Measurements from ENCODE around the gene PDS5B. TPM values are rescaled to one million over a fixed set of nuclear protein-coding genes. Genes with fewer than 3 reads are reported as not detected.

PDS5B gene
- total and polyA plus RNA-seq, 9 of the 15 experiments (the other 6 are each of a cell fraction or from before 2014, with no cell fraction given), result 6.2 to 23.7 (median 13.1) TPM

DNA sequence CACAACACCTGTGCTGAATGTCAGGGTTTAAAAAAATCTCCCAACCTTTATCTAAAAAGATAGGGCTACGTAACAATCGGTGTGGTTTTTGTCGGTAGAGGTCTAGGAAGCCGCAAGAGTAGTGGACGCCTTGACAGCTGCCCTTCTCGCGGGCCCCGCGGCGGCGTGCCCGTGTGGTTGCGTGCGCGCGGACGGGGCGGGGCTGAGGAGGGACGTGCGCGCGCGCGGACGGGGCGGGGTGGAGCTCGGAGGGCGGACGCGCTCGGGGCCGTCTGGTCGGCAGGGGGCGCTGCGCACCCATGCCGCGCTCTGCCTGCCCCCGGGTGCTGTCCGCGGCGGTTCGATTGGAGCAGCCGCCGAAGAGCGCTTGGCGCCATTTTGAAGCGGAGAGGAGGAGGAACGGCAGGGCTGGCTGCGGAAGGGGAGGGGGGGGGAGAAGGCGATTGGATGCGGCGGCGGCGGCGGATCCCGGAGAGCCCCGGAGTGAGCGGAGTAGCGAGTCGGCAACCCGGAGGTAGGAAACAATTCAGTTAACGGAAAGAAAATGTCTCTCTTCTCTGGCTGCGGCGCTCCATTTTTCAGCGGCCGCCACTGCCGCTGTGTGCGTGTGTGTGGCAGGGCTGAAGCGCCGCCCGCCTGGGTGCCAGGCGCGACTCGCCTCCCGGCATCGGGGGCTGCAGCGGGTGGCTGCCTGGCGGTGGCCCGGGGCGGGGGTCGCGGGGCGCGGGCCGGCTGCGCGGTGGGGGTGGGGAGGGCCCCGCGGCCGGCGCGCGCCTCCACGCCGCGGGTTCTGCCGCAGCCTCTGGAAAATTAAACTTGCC, at the start of gene PDS5B (continued):
- TF ChIP-seq, protein P1, sequence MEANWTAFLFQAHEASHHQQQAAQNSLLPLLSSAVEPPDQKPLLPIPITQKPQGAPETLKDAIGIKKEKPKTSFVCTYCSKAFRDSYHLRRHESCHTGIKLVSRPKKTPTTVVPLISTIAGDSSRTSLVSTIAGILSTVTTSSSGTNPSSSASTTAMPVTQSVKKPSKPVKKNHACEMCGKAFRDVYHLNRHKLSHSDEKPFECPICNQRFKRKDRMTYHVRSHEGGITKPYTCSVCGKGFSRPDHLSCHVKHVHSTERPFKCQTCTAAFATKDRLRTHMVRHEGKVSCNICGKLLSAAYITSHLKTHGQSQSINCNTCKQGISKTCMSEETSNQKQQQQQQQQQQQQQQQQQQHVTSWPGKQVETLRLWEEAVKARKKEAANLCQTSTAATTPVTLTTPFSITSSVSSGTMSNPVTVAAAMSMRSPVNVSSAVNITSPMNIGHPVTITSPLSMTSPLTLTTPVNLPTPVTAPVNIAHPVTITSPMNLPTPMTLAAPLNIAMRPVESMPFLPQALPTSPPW (CRISPR knock-in tag; IDR thresholded peaks at IDR 0.05), result peak; percentile 82
- TF ChIP-seq CTBP1 (IDR thresholded peaks at IDR 0.05; ENCODE audit: borderline replicate concordance) (peak; percentile 93), PHF8 (IDR thresholded peaks at IDR 0.05; ENCODE audit: borderline replicate concordance, low read length) (peak; percentile 54; the same call in 1 of the 2 replicates), KHSRP (IDR thresholded peaks at IDR 0.05) (no peak), FOS (IDR thresholded peaks at IDR 0.05; ENCODE audit: extremely low read depth, insufficient read length) (no peak), ESRRA (IDR thresholded peaks at IDR 0.05; ENCODE audit: borderline replicate concordance, low read depth) (peak; percentile 46; the same call in 1 of the 2 replicates), SMARCE1 (IDR thresholded peaks at IDR 0.05) (no peak), ZBTB7A (IDR thresholded peaks at IDR 0.05; ENCODE audit: borderline replicate concordance, control insufficient read depth, low read depth, low read length) (peak; percentile 19; the same call in 1 of the 2 replicates), HNRNPLL (IDR thresholded peaks at IDR 0.05; ENCODE audit: low read depth, low read length, poor library complexity, severe bottlenecking) (peak; percentile 82), PPARD (CRISPR knock-in tag; IDR thresholded peaks at IDR 0.05) (no peak), SMAD3 (CRISPR knock-in tag; conservative IDR thresholded peaks at IDR 0.05) (no peak), ZNF644 (tag; IDR thresholded peaks at IDR 0.05; ENCODE audit: low read depth) (peak; percentile 71; the same call in 1 of the 2 replicates), ZNF134 (CRISPR knock-in tag; conservative IDR thresholded peaks at IDR 0.05) (no peak), RBBP5 (IDR thresholded peaks at IDR 0.05; ENCODE audit: borderline replicate concordance, insufficient read depth, low read length, poor library complexity, severe bottlenecking) (no peak)
- TF ChIP-seq, protein P2, sequence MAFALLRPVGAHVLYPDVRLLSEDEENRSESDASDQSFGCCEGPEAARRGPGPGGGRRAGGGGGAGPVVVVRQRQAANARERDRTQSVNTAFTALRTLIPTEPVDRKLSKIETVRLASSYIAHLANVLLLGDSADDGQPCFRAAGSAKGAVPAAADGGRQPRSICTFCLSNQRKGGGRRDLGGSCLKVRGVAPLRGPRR (CRISPR knock-in tag; IDR thresholded peaks at IDR 0.05), result no peak
- TF ChIP-seq, protein P3, sequence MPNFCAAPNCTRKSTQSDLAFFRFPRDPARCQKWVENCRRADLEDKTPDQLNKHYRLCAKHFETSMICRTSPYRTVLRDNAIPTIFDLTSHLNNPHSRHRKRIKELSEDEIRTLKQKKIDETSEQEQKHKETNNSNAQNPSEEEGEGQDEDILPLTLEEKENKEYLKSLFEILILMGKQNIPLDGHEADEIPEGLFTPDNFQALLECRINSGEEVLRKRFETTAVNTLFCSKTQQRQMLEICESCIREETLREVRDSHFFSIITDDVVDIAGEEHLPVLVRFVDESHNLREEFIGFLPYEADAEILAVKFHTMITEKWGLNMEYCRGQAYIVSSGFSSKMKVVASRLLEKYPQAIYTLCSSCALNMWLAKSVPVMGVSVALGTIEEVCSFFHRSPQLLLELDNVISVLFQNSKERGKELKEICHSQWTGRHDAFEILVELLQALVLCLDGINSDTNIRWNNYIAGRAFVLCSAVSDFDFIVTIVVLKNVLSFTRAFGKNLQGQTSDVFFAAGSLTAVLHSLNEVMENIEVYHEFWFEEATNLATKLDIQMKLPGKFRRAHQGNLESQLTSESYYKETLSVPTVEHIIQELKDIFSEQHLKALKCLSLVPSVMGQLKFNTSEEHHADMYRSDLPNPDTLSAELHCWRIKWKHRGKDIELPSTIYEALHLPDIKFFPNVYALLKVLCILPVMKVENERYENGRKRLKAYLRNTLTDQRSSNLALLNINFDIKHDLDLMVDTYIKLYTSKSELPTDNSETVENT (CRISPR knock-in tag; IDR thresholded peaks at IDR 0.05), result no peak
- TF ChIP-seq, protein P4, sequence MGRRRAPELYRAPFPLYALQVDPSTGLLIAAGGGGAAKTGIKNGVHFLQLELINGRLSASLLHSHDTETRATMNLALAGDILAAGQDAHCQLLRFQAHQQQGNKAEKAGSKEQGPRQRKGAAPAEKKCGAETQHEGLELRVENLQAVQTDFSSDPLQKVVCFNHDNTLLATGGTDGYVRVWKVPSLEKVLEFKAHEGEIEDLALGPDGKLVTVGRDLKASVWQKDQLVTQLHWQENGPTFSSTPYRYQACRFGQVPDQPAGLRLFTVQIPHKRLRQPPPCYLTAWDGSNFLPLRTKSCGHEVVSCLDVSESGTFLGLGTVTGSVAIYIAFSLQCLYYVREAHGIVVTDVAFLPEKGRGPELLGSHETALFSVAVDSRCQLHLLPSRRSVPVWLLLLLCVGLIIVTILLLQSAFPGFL (CRISPR knock-in tag; IDR thresholded peaks at IDR 0.05), result 0 out of 2 replicates have a peak, but pooled peaks have one; percentile 57
- TF ChIP-seq, protein P5, sequence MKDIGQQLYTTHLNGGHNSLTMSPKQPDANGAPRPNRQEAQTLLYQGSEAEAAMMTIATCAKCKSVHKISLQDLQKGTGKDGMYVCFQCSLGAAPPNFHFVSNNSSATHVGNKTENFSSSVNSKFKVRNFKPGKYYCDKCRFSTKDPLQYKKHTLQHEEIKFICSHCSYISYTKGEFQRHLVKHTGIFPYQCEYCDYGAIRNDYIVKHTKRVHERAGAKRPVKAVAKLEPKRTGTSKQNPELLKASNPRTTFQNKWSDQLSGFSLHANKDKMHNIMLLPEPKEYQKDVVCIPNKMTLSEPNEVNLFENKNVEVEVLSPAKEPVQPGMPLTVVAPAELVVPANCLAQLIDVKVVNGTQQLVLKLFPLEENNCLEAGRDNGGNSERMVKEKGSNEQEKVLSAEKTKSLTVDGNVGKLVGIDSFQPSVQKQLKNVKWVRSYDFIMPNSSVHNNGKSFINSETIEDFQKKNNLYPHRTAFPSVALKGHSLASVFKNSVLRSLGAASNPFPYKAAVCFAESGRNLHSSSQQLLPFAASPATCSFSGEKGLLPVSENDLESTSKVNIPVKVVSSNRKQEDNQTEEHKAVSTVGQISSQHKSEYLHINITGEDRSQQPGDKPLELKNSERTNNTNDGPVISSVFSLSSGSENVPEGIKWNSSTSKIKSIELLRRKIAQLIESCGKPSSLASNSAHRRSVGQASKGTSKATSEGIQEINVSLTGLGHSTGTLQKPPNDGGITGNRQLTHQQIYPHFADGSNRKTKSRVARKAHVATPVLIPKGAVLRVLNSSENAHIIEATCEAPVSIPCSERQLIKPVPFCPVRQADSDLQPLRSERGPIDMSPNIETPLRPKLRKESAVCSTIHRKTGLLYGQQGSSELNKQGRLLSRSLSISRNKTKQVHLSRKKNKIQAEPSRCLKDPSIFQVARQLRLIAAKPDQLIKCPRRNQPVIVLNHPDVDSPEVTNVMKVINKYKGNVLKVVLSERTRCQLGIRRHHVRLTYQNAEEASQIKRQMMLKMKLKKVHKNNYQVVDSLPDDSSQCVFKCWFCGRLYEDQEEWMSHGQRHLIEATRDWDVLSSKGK (CRISPR knock-in tag; IDR thresholded peaks at IDR 0.05), result no peak
